GM19035 (cell line): Measurements from ENCODE around the gene NRM.
A peak's percentile ranks its signal among the peaks of the same experiment; 100 is the strongest.
"Not testable (repeated sequence)": the region's sequence is repeated elsewhere in the genome, so short reads cannot be mapped to it uniquely, and the experiment has no call there.

Experiments used
- ATAC-seq: cut with Tn5 transposase; IDR thresholded peaks from one replicate; pipeline ENCODE4 v1.9.1; 2021; ENCODE audit not compliant: unreplicated experiment

The NRM gene

DNA sequence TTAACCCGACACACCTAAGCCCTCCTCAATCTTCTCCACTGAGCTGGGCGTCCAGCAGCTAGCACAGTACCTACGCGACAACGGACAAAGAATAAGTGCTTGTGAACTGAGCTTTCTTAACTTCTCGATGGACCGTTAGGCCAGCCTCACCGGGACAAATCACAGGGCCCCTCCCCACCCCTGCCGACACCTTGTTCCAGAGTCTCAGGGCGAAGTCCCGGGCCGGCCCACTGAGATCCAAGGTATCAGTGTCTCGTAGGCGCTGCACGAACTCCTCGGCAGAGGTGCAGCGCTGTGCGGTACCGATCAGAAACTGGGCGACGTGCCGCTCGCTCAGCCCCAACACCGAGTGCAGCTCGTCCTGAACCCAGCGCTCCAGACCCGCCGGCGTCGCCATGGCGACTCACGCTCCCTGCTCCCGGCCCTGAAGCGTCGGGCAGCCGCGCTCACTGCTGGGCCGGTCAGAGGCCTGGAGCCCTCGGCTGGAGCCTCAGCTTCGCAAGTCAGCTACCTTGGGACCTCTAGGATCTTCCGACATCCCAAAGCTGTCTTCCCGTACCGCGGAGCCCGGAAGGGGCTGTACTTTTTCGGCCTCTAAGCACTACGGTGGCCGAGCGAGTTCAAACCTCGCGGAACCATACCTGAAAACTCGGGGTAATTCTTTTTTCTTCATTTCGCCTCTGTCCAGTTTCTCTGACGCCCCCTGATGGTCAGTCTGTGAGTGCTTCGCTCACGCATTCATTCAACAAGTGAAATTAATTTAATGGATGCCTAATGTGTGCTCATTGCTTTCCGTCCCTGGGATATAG, 18.1 kb downstream of the NRM start, which contains the start of gene DHX16:
Gene DHX16, minus strand, starts transcription at position 562 of the 809 bp plus-strand sequence. Its CDS starts 165 bp downstream, at position 397.
- ATAC-seq = peak; percentile 79

GRCh38 chr6:30670760-30671527, 19.8 kb downstream of the NRM start:
- no peak for ATAC-seq

GRCh38 chr6:30666300-30666699, 24.5 kb downstream of the NRM start:
- ATAC-seq = not testable (repeated sequence)

- no peak for ATAC-seq
These were observed 25.6 kb downstream of the NRM start for GRCh38 chr6:30664994-30665767.

GRCh38 chr6:30657922-30658321, 32.9 kb downstream of the NRM start:
- ATAC-seq = not testable (repeated sequence)

DNA sequence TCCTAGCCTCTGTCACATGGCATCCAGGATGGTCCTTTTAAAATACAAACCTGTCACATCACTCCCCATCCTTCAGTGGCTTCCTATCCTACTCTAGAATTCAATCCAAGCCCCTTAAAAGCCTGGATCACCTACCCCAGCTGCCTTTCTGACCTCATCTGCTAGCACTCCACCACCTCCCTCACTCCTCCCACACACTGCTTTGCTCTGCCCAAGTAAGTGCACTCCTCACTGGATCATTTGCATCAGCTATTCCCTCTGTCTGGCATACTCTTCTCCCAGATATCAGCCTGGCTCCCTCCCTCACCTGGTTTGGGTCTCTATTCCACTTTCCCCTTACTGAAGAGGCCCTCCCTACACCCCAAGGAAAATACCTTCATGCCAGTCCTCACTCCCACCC, 33.3 kb downstream of the NRM start:
- ATAC-seq = no peak

- ATAC-seq = no peak
These were observed 34.3 kb downstream of the NRM start for GRCh38 chr6:30656513-30656912.

- no peak for ATAC-seq
These were observed 35.1 kb downstream of the NRM start for GRCh38 chr6:30655743-30656094.

- no peak for ATAC-seq
These were observed 35.7 kb downstream of the NRM start for GRCh38 chr6:30654798-30655742.

GRCh38 chr6:30651143-30651542, 39.6 kb downstream of the NRM start:
- ATAC-seq = no peak

- ATAC-seq = peak; percentile 64
These were observed 43.3 kb downstream of the NRM start for GRCh38 chr6:30647242-30648116.

DNA sequence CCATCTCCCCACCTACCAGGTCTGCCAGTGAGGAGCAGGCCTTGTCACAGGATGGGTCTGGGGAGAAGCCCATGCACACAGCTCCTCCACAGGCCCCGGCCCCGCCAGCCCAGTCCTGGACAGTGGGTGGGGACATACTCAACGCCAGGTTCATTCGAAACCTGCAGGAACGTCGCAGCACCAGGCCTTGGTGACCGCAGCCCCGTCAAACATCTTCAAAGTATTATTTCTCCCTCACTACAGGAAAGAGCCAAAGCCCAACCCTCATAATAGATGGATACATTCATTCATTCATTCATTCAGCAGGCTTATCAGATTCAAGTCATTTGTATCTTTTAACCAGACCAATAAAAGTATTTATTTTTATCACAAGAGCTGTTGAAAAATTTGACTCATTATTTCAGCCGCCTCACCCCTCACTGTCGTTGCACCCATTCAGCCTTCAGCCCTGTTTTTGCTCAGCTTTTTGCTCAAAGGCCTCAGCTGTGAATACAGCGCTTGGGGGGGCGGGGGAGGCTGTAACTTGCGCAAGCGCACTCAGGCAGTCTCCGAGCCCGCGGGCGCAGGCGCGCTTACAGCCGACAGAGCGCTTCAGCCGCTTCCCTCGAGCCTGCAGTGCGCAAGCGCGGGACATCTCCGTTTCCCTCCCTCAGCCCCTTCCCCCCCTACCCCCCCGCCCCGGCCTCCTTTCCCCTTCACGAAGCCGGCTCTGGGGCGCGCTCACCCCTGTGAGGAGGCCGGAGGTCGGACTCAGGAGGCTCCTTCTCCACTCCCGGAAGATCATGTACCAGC, 44.1 kb downstream of the NRM start, which contains the start of gene C6orf136:
Gene C6orf136, plus strand, starts transcription at position 684 of the 792 bp plus-strand sequence. Its CDS starts 99 bp downstream, at position 783.
- peak; percentile 53 for ATAC-seq

DNA sequence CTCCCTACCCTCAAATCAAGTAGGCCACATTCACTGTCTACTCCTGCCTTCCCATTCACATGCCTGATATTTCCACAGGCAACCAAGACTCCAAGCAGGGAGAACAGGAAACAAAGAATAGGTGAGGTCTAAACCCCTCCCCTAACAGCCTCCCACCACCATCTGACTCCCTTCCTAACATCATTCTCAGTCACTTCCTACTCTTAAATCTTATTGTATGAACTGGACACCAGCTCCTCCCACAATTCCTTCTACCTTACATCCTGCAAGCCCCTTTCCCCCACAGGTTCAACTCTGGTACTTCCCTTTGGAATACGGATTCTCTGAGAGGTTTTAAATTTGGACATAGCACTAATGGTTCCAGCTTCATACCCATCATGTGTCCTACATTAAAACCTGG, 44.8 kb downstream of the NRM start:
- no peak for ATAC-seq

DNA sequence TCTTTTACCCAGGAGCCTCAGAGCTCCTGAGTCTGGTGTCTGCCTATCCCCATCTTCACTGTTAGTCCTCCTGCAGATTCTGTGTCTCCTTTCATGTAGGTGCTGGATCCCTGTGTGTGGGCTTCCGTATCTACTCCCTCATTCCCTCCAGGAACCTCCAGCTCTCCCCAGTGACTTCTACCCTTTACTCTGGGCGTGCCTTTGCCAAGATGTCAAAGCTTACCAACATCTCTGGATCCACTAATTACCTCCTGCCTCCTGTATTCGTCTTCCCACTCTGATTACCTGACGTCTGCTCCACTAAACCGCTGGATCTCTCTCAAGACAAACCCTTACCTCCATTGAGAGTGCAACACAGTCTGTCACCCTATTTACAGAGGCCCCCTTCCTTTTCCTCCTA, 46.0 kb downstream of the NRM start:
- ATAC-seq = no peak

GRCh38 chr6:30643656-30644055, 47.1 kb downstream of the NRM start:
- ATAC-seq = no peak

DNA sequence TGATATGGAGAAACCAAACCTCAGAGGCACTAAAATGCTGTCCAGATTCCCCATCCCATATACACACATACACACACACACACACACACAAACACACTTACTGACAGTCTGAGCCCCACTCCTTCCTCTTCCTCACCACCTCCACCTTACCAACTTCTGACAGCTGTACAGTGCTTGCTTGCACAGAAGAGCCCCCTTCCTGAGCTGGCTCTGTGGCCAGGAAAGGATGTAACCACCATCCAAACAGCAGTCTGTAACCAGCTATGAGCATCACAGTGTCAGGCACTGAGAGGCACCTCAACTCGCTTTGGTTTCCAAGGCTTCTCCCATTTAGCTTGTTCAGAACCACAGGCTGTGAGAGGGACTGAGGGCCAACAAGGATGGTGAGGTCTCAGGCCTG, 49.7 kb downstream of the NRM start:
- ATAC-seq = no peak

DNA sequence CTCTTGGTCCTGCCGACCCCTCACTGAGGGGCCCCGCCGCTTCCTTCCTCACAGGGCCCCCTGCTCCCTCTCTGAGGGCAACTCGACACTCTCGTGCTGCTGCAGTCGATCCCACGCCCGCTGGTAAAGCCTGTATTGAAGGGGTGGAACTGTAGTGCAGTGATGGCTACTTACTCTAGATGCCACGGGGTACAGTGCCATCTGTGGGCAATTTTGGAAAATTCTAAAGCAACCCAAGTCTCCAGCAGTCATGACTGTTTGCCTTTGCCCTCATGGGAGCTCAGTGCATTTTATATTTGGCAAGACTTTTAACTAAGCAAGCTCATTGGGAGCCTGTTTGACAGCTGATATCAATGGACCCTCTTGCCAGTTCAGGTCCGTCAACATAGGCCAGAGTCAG, 50.3 kb downstream of the NRM start:
- no peak for ATAC-seq
